GM04504 (cell line): ENCODE results near the gene RSAD2.

Experiments used
- DNase-seq: peaks from one replicate; pipeline ENCODE4 v3.0.0-alpha.2; 2012; ENCODE audit warnings: low read depth

Gene RSAD2

GRCh38 chr2:6945087-6945813, 67.7 kb downstream of the RSAD2 start:
- DNase-seq = no peak

GRCh38 chr2:6945821-6946220, 68.2 kb downstream of the RSAD2 start:
- no peak for DNase-seq

GRCh38 chr2:6946722-6947121, 69.1 kb downstream of the RSAD2 start:
- DNase-seq = peak; percentile 43
